ENCODE measurements around the gene SLC2A13.
A peak's percentile ranks its signal among the peaks of the same experiment; 100 is the strongest.
"Not testable (repeated sequence)": the region's sequence is repeated elsewhere in the genome, so short reads cannot be mapped to it uniquely, and the experiment has no call there.

The SLC2A13 gene

DNA sequence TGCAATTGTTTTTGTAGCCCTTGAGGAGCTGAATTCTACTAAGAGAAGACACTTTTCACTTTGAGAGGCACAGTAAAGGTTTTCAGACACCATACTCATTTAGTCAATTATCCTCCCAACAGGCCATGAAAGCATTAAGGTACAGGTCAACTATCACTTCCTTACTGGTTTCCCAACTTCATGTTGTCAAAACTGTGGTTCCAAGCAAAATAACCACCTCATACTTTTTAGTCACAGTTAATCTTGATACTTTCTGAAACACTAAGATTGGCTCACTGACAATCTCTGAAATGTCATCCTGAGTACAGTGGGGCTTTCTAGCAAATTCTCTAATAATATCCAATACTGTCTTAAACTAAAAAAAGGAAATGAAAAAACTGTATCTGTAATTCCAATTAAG is 71.7 kb downstream of the SLC2A13 start:
- Mint-ChIP-seq H3K27me3 (no peaks in the 10 kb centered on the region), H3K9me3 (no peaks in the 10 kb centered on the region), H3K27ac (no peak overlapping the region), H3K4me1 (ENCODE audit: low read depth) (no peaks in the 10 kb centered on the region), H3K36me3 (ENCODE audit: low read depth) (no peaks in the 10 kb centered on the region), H3K4me3 (no peak overlapping the region)

GRCh38 chr12:40033242-40033630 is 72.6 kb downstream of the SLC2A13 start:
- no peak overlapping the region for H3K27ac Mint-ChIP-seq
- no peaks in the 10 kb centered on the region for H3K27me3 Mint-ChIP-seq
- H3K9me3 Mint-ChIP-seq = no peaks in the 10 kb centered on the region
- H3K4me1 Mint-ChIP-seq (ENCODE audit: low read depth) = no peaks in the 10 kb centered on the region
- H3K4me3 Mint-ChIP-seq = no peak overlapping the region
- H3K36me3 Mint-ChIP-seq (ENCODE audit: low read depth) = no peaks in the 10 kb centered on the region

- no peak overlapping the region for H3K27ac Mint-ChIP-seq
Observed at GRCh38 chr12:40032433-40033241, 73.2 kb downstream of the SLC2A13 start.

GRCh38 chr12:40031965-40032364 is 73.9 kb downstream of the SLC2A13 start:
- no peaks in the 10 kb centered on the region for H3K9me3 Mint-ChIP-seq
- no peaks in the 10 kb centered on the region for H3K4me1 Mint-ChIP-seq (ENCODE audit: low read depth)
- no peak overlapping the region for H3K4me3 Mint-ChIP-seq
- H3K27ac Mint-ChIP-seq = no peak overlapping the region
- no peaks in the 10 kb centered on the region for H3K27me3 Mint-ChIP-seq
- peaks cover 9% of the 10 kb centered on the region for H3K36me3 Mint-ChIP-seq (ENCODE audit: low read depth)

More at GRCh38 chr12:40032433-40033241, 73.2 kb downstream of the SLC2A13 start:
- Mint-ChIP-seq H3K36me3 (ENCODE audit: low read depth) (peaks cover 2% of the 10 kb centered on the region), H3K9me3 (no peaks in the 10 kb centered on the region), H3K4me3 (no peak overlapping the region), H3K27me3 (no peaks in the 10 kb centered on the region), H3K4me1 (ENCODE audit: low read depth) (no peaks in the 10 kb centered on the region)

GRCh38 chr12:40030970-40031369 is 74.9 kb downstream of the SLC2A13 start:
- H3K27me3 Mint-ChIP-seq; H3K36me3 Mint-ChIP-seq (ENCODE audit: low read depth); H3K4me1 Mint-ChIP-seq (ENCODE audit: low read depth); H3K9me3 Mint-ChIP-seq; H3K27ac Mint-ChIP-seq; H3K4me3 Mint-ChIP-seq: not testable (repeated sequence)

DNA sequence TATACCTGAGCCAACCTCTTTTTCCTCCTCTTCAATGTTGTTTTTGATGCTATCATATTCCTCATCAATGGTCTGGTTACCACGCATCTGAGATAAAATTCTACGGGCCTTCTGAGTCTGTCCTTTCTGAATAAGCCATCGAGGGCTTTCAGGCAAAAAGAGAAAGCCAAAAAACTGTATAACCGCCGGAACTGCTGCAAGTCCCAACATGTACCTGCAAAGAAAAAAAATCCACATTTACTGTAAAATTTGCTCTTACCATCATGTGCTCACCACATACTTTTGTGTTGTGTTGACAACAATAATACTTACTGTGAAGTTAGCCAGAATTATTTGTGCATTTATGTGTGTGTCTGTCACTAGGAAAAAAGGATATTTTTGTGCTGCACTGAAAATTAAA is 77.6 kb downstream of the SLC2A13 start:
- no peak overlapping the region for H3K27ac Mint-ChIP-seq
- no peaks in the 10 kb centered on the region for H3K9me3 Mint-ChIP-seq
- peaks cover 9% of the 10 kb centered on the region for H3K36me3 Mint-ChIP-seq (ENCODE audit: low read depth)
- H3K27me3 Mint-ChIP-seq = no peaks in the 10 kb centered on the region
- H3K4me3 Mint-ChIP-seq = no peak overlapping the region
- H3K4me1 Mint-ChIP-seq (ENCODE audit: low read depth) = peaks cover 5% of the 10 kb centered on the region

DNA sequence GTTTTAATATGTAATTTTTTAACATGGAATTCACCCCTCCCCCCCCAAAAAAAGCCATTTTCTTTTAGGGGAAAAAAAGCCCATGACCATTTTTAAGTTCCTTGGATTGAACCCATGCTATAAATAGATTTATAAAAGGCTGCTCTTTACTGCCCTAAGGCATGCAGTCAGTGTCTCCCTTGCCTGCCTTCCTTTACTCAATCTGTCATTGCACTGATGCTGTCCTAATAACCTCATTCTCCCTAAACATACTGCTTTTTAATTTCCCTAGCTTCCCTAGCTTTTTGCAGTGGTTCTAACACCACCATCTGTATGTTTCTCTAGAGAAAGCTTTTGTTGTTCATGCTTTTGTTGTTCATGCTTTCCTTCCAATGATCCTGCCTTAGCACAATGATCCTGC is 83.0 kb downstream of the SLC2A13 start:
- Mint-ChIP-seq H3K4me1 (ENCODE audit: low read depth) (peaks cover 5% of the 10 kb centered on the region), H3K27me3 (no peaks in the 10 kb centered on the region), H3K27ac (no peak overlapping the region), H3K4me3 (no peak overlapping the region), H3K36me3 (ENCODE audit: low read depth) (peaks cover 8% of the 10 kb centered on the region), H3K9me3 (no peaks in the 10 kb centered on the region)

- H3K27ac Mint-ChIP-seq = no peak overlapping the region
- H3K27me3 Mint-ChIP-seq = no peaks in the 10 kb centered on the region
- H3K36me3 Mint-ChIP-seq (ENCODE audit: low read depth) = no peaks in the 10 kb centered on the region
- no peak overlapping the region for H3K4me3 Mint-ChIP-seq
- no peaks in the 10 kb centered on the region for H3K9me3 Mint-ChIP-seq
- peaks cover 12% of the 10 kb centered on the region for H3K4me1 Mint-ChIP-seq (ENCODE audit: low read depth)
Observed at GRCh38 chr12:40020261-40020691, 85.6 kb downstream of the SLC2A13 start.

DNA sequence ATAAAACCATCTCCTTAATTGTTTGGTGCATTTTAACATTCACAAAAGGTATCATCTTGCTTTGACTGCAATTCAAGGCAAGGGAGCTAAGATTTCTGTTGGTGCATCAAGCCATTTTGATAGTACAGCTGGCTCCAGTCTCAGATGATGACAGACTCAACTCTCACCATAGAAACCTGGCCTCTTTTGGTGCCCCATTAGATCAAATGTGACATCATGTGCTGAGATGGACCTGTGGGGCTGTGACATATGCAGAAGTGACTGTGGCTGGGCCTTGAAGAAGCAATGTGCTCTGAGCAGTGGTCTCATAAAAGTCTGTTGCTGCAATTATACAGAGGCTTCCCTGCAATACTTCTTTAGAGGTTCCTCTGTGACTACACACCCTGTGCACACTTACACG is 88.4 kb downstream of the SLC2A13 start:
- H3K36me3 Mint-ChIP-seq (ENCODE audit: low read depth) = no peaks in the 10 kb centered on the region
- H3K9me3 Mint-ChIP-seq = no peaks in the 10 kb centered on the region
- H3K4me3 Mint-ChIP-seq = no peak overlapping the region
- H3K4me1 Mint-ChIP-seq (ENCODE audit: low read depth) = peaks cover 20% of the 10 kb centered on the region
- H3K27me3 Mint-ChIP-seq = no peaks in the 10 kb centered on the region
- no peak overlapping the region for H3K27ac Mint-ChIP-seq

- Mint-ChIP-seq H3K27me3 (no peaks in the 10 kb centered on the region), H3K27ac (no peak overlapping the region), H3K4me3 (no peak overlapping the region), H3K36me3 (ENCODE audit: low read depth) (no peaks in the 10 kb centered on the region), H3K9me3 (no peaks in the 10 kb centered on the region), H3K4me1 (ENCODE audit: low read depth) (peaks cover 23% of the 10 kb centered on the region)
Observed at GRCh38 chr12:40016980-40017379, 88.9 kb downstream of the SLC2A13 start.

DNA sequence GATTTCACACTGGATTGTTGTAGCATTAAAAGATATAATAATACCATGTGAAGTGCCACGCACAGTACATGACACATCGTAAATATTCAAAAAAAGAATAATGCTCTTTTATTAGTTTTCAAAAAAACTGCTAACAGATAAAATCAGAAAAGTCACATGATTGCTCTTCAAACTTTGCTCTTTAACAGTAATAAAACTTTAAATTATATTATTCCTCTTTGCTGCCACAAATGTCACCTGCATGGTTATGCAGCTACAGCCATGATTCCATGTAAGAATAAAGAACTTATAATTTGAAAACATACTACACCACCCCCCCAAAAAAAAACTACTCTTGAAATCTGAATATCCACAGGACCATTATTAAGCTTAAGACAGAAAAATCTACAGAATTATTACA is 90.0 kb downstream of the SLC2A13 start:
- H3K27ac Mint-ChIP-seq = no peak overlapping the region
- H3K9me3 Mint-ChIP-seq = no peaks in the 10 kb centered on the region
- no peak overlapping the region for H3K4me3 Mint-ChIP-seq
- H3K4me1 Mint-ChIP-seq (ENCODE audit: low read depth) = peaks cover 32% of the 10 kb centered on the region
- H3K27me3 Mint-ChIP-seq = no peaks in the 10 kb centered on the region
- H3K36me3 Mint-ChIP-seq (ENCODE audit: low read depth) = no peaks in the 10 kb centered on the region

DNA sequence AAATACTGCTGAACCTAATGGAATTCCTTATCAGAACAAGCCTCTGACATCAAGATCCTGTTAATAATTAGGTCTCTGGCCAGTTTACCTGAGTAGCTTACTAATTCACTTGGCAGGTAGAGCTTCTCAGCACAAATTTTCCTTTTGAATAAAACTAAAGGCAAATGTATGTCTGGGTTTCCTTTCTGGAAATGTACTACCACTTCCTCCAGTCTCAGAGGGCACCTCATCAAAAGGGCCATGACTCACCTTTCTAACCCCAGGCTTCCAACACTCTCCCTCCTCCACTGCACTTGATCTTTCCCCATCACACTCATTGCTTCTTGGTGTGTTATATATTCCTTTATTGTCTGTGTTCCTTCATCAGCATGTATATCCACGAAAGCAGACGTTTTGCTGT is 90.5 kb downstream of the SLC2A13 start:
- peaks cover 32% of the 10 kb centered on the region for H3K4me1 Mint-ChIP-seq (ENCODE audit: low read depth)
- no peak overlapping the region for H3K4me3 Mint-ChIP-seq
- H3K36me3 Mint-ChIP-seq (ENCODE audit: low read depth) = no peaks in the 10 kb centered on the region
- H3K27ac Mint-ChIP-seq = no peak overlapping the region
- H3K27me3 Mint-ChIP-seq = no peaks in the 10 kb centered on the region
- H3K9me3 Mint-ChIP-seq = no peaks in the 10 kb centered on the region

- Mint-ChIP-seq H3K27ac (no peak overlapping the region), H3K4me3 (no peak overlapping the region), H3K36me3 (ENCODE audit: low read depth) (no peaks in the 10 kb centered on the region), H3K27me3 (no peaks in the 10 kb centered on the region), H3K9me3 (no peaks in the 10 kb centered on the region), H3K4me1 (ENCODE audit: low read depth) (peaks cover 32% of the 10 kb centered on the region)
Observed at GRCh38 chr12:40013847-40014246, 92.0 kb downstream of the SLC2A13 start.

GRCh38 chr12:40013292-40013691 is 92.6 kb downstream of the SLC2A13 start:
- Mint-ChIP-seq H3K9me3 (no peaks in the 10 kb centered on the region), H3K27me3 (no peaks in the 10 kb centered on the region), H3K27ac (no peak overlapping the region), H3K36me3 (ENCODE audit: low read depth) (no peaks in the 10 kb centered on the region), H3K4me3 (no peak overlapping the region), H3K4me1 (ENCODE audit: low read depth) (peaks cover 32% of the 10 kb centered on the region)

- H3K4me3 Mint-ChIP-seq = no peak overlapping the region
- H3K9me3 Mint-ChIP-seq = no peaks in the 10 kb centered on the region
- H3K27me3 Mint-ChIP-seq = no peaks in the 10 kb centered on the region
- peaks cover 32% of the 10 kb centered on the region for H3K4me1 Mint-ChIP-seq (ENCODE audit: low read depth)
- H3K36me3 Mint-ChIP-seq (ENCODE audit: low read depth) = no peaks in the 10 kb centered on the region
- peak overlapping the region; percentile 6 for H3K27ac Mint-ChIP-seq
Observed at GRCh38 chr12:40012711-40013110, 93.2 kb downstream of the SLC2A13 start.

DNA sequence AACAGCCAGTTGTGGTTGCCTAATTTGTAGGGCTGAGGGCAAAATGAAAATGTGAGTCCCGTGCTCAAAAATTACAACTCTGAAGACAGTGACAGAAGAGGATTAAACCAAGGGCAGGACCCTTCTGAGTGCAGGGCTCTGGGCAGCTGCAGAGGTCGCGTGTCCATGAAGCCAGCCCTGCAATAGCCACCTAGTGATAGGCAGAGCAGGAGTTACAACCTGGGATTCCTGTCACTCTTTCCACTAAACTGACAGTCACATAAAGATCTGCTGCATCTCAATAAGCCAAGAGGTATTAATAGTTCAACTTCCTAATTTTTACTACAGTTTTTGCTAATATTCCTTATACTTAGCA is 94.1 kb downstream of the SLC2A13 start:
- H3K9me3 Mint-ChIP-seq = no peaks in the 10 kb centered on the region
- peak overlapping the region; percentile 31 for H3K27ac Mint-ChIP-seq
- peaks cover 32% of the 10 kb centered on the region for H3K4me1 Mint-ChIP-seq (ENCODE audit: low read depth)
- peak overlapping the region; percentile 62 for H3K4me3 Mint-ChIP-seq
- H3K27me3 Mint-ChIP-seq = no peaks in the 10 kb centered on the region
- no peaks in the 10 kb centered on the region for H3K36me3 Mint-ChIP-seq (ENCODE audit: low read depth)
